Measurements from ENCODE around the gene TLCD3A. TPM values are rescaled to one million over a fixed set of nuclear protein-coding genes. Genes with fewer than 3 reads are reported as not detected.

The TLCD3A gene
- total and polyA plus RNA-seq, 2 of the 4 experiments (the other 2 are of a cell fraction): 15.2 to 35.0 TPM

DNA sequence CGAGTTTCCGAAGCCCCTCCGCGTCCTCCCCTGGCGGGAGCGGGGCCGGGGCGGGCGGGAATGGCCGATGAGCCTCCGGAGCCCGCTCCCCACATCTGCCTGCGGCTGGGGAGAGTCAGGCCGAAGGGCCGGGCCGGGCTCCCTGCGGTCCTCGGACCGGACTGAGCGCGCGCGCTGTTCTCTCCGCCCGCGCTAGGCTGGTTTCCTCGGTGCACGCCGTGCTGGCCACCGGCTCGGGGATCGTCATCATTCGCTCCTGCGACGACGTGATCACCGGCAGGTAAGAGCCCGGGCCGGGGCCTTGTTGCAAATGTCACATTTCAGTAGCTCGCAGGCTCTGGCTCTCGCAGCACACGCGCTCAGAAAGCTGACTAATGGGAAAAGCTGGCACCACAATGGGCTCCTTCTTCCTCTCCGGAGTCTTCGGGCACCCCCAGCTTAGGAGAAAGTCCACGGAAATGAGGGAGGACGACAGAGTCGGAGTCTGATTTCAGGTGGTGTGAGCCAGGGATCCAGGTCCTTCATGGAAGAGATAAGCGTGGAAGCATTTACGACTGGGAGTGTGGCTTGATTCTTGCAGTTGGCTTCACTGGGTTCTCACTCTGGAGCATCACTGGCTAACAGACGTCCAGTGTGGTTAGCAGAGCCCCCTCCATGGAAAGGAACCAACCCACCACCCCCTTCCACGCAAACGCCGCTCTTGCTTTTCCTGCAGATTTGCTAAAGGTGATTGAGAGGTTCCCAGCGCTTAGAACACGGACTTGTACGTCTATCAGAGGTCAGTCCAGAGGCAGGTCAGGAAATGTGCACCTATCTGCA, 715 bp downstream of the TLCD3A start:
- WGBS, 2 experiments (ENCODE audit: extremely low coverage in 2 of 2, insufficient read length in 1 of 2): 0% methylated on average over 20 of the region's 57 CpGs; no CpG with 5 or more reads in 1 of the 2 experiments

More for the DNA sequence above, 715 bp downstream of the TLCD3A start:
- H3K27ac ChIP-seq (ENCODE audit: insufficient read depth, low read length): peak overlapping the region; percentile 68; the same call in 1 of the 2 replicates
- H3K4me1 ChIP-seq (ENCODE audit: control insufficient read depth, insufficient read depth, low read length): peaks cover 10% of the 10 kb centered on the region
- peak overlapping the region; percentile 64; the same call in 1 of the 2 replicates for H4K91ac ChIP-seq (ENCODE audit: insufficient read depth, low read depth, low read length)
- peaks cover 29 to 69% of the 10 kb centered on the region in 2 experiments for H3K79me1 ChIP-seq (ENCODE audit: low read depth in 1 of 2, low read length in 2 of 2)
- POLR2A ChIA-PET (ENCODE audit: unreplicated experiment): no interaction called here
- H4K5ac ChIP-seq (ENCODE audit: low read depth, low read length): no peak overlapping the region
- peaks cover 8% of the 10 kb centered on the region for H3K9me1 ChIP-seq (ENCODE audit: insufficient read depth, low read length)
- H2AK5ac ChIP-seq (ENCODE audit: low read depth, low read length): peak overlapping the region; percentile 57
- no TSS peak for BruUV-seq (replicated peaks)
- dilution Hi-C loops (cut with HindIII; ENCODE audit: low sequenced_read_pairs, unreplicated experiment): no loop called here
- peak overlapping the region; percentile 26 for H3K9ac ChIP-seq (ENCODE audit: low read depth, low read length)
- H3K23ac ChIP-seq (ENCODE audit: low read depth, low read length): peak overlapping the region; percentile 86
- no peak overlapping the region for H2BK120ac ChIP-seq (ENCODE audit: low read depth, low read length)
- in situ Hi-C loops (cut with MboI; ENCODE audit: low sequenced_read_pairs): no loop called here
- no peak overlapping the region for H2BK20ac ChIP-seq (ENCODE audit: low read depth, low read length)
- DNase-seq (peak; percentile 37), ATAC-seq (ENCODE audit: low read depth) (peak; percentile 52)
- peaks cover 4% of the 10 kb centered on the region; the same call in 1 of the 2 replicates for H4K20me1 ChIP-seq (ENCODE audit: insufficient read depth, low read length)
- H2BK15ac ChIP-seq (ENCODE audit: low read depth, low read length): no peak overlapping the region
- H3K14ac ChIP-seq (replicated peaks; ENCODE audit: low read depth, low read length): peak overlapping the region; percentile 54
- H3K27me3 ChIP-seq (ENCODE audit: control insufficient read depth, insufficient read depth, low read length): no peaks in the 10 kb centered on the region
- H3K4me2 ChIP-seq (ENCODE audit: low read depth, low read length): peak overlapping the region; percentile 79
- TF ChIP-seq, protein P1, sequence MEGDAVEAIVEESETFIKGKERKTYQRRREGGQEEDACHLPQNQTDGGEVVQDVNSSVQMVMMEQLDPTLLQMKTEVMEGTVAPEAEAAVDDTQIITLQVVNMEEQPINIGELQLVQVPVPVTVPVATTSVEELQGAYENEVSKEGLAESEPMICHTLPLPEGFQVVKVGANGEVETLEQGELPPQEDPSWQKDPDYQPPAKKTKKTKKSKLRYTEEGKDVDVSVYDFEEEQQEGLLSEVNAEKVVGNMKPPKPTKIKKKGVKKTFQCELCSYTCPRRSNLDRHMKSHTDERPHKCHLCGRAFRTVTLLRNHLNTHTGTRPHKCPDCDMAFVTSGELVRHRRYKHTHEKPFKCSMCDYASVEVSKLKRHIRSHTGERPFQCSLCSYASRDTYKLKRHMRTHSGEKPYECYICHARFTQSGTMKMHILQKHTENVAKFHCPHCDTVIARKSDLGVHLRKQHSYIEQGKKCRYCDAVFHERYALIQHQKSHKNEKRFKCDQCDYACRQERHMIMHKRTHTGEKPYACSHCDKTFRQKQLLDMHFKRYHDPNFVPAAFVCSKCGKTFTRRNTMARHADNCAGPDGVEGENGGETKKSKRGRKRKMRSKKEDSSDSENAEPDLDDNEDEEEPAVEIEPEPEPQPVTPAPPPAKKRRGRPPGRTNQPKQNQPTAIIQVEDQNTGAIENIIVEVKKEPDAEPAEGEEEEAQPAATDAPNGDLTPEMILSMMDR (conservative IDR thresholded peaks at IDR 0.05; ENCODE audit: low read depth, low read length): no peak
- TF ChIP-seq MAZ (IDR thresholded peaks at IDR 0.05; ENCODE audit: borderline replicate concordance, low read depth, low read length): no peak
- no peak; the same call in 1 of the 2 replicates for TF ChIP-seq POLR2A (IDR thresholded peaks at IDR 0.05; ENCODE audit: low read depth, low read length)
- peak; percentile 60; the same call in 1 of the 2 replicates for TF ChIP-seq MXI1 (IDR thresholded peaks at IDR 0.05; ENCODE audit: borderline replicate concordance, low read depth, low read length)
- TF ChIP-seq, protein P2, sequence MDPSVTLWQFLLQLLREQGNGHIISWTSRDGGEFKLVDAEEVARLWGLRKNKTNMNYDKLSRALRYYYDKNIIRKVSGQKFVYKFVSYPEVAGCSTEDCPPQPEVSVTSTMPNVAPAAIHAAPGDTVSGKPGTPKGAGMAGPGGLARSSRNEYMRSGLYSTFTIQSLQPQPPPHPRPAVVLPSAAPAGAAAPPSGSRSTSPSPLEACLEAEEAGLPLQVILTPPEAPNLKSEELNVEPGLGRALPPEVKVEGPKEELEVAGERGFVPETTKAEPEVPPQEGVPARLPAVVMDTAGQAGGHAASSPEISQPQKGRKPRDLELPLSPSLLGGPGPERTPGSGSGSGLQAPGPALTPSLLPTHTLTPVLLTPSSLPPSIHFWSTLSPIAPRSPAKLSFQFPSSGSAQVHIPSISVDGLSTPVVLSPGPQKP (IDR thresholded peaks at IDR 0.05; ENCODE audit: borderline replicate concordance, low read depth, low read length): no peak
- peak; percentile 57 for TF ChIP-seq MAFK (IDR thresholded peaks at IDR 0.05; ENCODE audit: low read depth, low read length)
- TF ChIP-seq RFX5 (IDR thresholded peaks at IDR 0.05; ENCODE audit: low read depth, low read length): no peak
- TF ChIP-seq BHLHE40 (IDR thresholded peaks at IDR 0.05; ENCODE audit: low read depth, low read length): no peak
- no peak for TF ChIP-seq SMC3 (IDR thresholded peaks at IDR 0.05; ENCODE audit: low read depth, low read length)
- H2BK5ac ChIP-seq (ENCODE audit: low read depth, low read length, poor library complexity, severe bottlenecking): peak overlapping the region; percentile 61
- peak overlapping the region; percentile 50 for H3K4ac ChIP-seq (ENCODE audit: low read depth, low read length)
- peak overlapping the region; percentile 55 for H3K4me3 ChIP-seq (ENCODE audit: insufficient read depth, low read depth, low read length)
- H3K36me3 ChIP-seq (ENCODE audit: control insufficient read depth, insufficient read depth, low read length): peaks cover 6% of the 10 kb centered on the region
- intact Hi-C loops (cut with micrococcal nuclease): loop anchor here (5.0 kb wide), 1 partner anchor 249 kb away; no protein-coding TSS in a partner anchor
- CTCF ChIA-PET: no interaction called here
- no peak overlapping the region for H3K18ac ChIP-seq (ENCODE audit: low read depth, low read length)
- H3K9me3 ChIP-seq (ENCODE audit: control insufficient read depth, insufficient read depth, low read length): no peaks in the 10 kb centered on the region
- H3K56ac ChIP-seq (ENCODE audit: extremely low read depth, insufficient read depth, low read length): peak overlapping the region; percentile 58
- H2AK9ac ChIP-seq (replicated peaks; ENCODE audit: low read depth, low read length, poor library complexity): peak overlapping the region; percentile 80
- H2AFZ ChIP-seq (replicated peaks; ENCODE audit: low read length, poor library complexity): peak overlapping the region; percentile 89
- H4K8ac ChIP-seq (ENCODE audit: low read depth in 2 of 2, low read length in 2 of 2): peak overlapping the region; percentile 29 to 63; a peak in 3 of 4 replicates
